ENCODE results near the gene INTS14. TPM values are rescaled to one million over a fixed set of nuclear protein-coding genes. Genes with fewer than 3 reads are reported as not detected.

The INTS14 gene
- 65.2 TPM for polyA plus RNA-seq (2012; ENCODE audit: insufficient read depth, insufficient read length)

DNA sequence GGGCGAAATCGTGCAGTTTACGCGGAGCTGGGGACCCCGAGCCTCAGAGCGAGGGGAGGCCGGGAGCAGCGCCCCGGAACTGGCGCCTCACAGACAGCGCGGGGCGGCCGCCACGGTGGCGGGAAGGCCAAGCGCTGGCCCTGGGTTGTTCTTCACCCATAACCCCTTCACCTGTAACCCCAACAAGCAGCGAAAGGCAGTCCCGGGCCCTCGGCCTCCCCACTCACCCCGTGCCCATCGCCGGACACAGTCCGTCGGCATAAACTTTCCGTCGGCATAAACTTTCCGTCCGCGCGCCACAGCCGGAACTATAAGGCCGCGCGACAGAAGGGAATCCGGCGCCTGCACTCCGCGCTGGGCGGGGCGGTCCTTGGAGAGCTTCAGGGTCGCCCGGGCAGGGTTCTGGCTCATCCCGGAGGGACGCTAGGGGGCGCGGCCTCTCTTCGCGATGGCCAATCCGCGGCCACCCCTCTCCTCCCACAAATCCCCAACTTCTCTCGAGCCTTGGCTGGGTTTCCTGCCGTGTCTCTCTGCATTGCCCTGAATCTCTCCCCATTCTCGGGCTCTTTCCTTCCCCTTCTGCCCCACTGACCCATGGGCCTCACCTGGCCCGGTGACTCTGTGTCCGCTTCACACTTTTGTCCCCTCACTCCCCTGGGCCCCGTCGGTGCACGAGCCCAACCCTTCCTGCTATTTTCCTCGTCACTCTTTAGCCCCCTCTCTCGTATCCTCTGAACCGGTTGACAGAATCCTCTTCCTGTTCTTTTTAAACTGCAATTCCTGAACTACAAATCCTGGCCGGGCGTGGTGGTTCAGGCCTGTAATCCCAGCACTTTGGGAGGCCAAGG lies at the start of gene INTS14:
Gene INTS14, minus strand, starts transcription at position 261 of the 848 bp plus-strand sequence. CDS start 3,751 bp downstream, outside the sequence.
- H3K4me3 ChIP-seq (ENCODE audit: low read length), result peak within 1 kb of the TSS; percentile 60

DNA sequence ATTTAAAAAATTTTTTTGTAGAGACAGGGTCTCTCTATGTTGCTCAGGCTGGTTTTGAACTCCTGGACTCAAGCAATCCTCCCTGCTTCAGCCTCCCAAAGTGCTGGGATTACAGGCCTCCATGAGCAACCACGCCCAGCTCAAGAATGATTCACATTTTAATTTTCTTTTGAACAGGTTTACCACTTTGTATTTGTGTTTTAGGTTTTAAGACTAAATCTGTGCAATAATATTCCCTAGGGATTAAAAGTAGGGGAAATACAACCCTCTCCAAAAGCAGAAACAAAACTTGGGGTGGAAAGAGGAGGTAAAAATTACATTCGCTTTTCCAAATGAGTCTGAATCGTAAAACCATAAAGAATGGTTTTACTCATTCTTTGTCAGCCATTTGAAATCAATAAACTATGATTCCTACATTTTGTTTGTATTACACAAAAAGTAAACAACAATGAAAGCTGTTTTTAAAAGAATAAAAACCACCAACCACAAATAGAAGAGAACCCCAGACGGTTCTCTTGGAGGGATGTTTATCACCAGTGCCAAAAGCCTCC lies 48.6 kb upstream of the INTS14 start:
- DNase-seq (ENCODE audit: low read depth, low spot score), result no peak
- no peak overlapping the region for H3K4me3 ChIP-seq (ENCODE audit: low read length)

More for the DNA sequence above, at the start of gene INTS14:
- DNase-seq (ENCODE audit: low read depth, low spot score), result peak; percentile 92

DNA sequence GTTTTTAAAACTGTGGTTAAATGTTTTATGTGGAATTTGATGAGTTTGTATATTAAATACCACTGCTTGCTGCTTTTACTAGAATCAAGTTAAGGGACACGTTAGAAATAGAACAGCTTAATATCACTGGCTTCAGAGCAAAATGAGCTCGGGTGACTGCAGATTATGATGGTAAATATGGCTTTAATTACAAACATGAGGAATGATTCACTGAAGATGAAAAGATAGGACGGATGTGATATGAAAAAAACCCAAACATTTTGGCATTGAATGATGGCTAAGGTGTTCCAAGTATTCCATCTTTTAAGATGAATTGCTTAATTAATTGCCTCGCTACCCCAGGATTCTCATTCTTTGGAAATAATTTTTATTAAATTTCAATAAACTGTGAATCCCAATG lies 44.5 kb upstream of the INTS14 start:
- no peak for DNase-seq (ENCODE audit: low read depth, low spot score)
- H3K4me3 ChIP-seq (ENCODE audit: low read length), result no peak overlapping the region

DNA sequence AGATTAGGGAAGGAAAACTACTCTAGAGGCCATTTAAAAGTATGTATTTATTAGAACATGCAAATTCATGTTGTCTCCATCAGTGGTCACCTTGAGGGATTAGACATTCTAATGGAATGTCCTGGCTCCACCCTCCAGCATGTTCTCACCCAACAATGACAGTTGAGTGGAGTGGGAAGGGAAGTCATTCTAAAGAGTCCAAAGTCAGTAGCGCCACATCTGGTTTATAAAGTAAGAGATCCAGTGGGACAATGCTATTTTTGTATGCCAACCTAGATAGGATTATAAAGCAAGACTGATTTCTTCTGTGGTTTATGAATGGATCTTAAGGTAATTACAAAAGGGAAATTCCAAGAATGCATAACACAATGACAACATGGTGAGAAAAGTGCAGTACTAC lies 44.1 kb upstream of the INTS14 start:
- no peak overlapping the region for H3K4me3 ChIP-seq (ENCODE audit: low read length)
- DNase-seq (ENCODE audit: low read depth, low spot score), result no peak

DNA sequence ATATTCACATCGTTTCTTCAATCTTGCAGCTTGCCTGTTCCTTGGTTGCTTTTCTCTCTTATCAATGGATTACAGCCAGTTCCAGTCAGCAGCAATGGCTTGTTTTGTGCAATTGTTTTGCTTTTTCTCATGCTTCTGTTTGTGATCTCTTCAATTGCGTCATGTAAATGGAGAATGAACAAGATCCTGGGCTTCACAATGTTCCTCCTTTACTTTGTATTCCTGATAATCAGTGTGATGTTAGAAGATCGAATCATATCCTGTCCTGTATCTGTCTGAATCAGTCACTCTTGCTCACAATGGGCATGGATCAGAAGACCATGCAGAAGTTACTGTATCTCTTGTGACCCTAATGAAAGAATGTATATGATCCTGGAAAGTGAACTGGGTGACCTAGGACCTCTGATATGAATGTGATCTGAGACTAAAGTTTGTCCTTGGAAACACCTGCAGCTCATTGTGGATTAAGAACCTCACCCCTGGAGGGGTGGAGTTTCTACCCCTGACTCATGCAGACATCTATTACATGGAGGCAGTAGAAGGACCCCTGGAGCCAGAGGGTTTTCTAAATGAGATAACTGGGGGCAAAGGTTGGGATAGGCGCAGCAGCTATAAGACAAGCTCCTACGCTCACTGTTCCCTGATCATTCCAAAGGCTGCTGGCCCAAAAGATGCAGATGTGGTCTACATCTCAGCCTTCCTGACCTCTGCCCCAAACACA lies 43.0 kb upstream of the INTS14 start:
- no peak for DNase-seq (ENCODE audit: low read depth, low spot score)

DNA sequence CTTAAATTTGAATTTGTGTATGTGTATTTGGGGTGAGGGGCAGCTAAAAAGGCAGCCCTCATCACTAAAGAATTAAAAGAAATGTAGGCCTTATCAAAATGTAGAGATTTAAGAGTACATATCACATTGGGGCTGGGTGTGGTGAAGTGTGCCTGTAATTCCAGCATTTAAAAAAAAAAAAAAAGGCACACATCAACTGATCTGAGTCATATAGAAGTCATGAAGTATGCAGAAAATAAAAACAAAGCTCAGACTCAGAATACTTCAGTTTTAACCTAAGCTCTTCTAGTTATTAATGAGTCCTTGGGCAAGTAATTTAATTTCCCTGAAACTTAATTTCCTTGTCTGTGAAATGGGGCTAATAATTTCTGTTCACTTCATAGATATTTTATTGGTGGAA lies 42.4 kb upstream of the INTS14 start:
- DNase-seq (ENCODE audit: low read depth, low spot score), result no peak
- H3K4me3 ChIP-seq (ENCODE audit: low read length), result no peak overlapping the region

More for the DNA sequence above, 43.0 kb upstream of the INTS14 start:
- no peak overlapping the region for H3K4me3 ChIP-seq (ENCODE audit: low read length)

DNA sequence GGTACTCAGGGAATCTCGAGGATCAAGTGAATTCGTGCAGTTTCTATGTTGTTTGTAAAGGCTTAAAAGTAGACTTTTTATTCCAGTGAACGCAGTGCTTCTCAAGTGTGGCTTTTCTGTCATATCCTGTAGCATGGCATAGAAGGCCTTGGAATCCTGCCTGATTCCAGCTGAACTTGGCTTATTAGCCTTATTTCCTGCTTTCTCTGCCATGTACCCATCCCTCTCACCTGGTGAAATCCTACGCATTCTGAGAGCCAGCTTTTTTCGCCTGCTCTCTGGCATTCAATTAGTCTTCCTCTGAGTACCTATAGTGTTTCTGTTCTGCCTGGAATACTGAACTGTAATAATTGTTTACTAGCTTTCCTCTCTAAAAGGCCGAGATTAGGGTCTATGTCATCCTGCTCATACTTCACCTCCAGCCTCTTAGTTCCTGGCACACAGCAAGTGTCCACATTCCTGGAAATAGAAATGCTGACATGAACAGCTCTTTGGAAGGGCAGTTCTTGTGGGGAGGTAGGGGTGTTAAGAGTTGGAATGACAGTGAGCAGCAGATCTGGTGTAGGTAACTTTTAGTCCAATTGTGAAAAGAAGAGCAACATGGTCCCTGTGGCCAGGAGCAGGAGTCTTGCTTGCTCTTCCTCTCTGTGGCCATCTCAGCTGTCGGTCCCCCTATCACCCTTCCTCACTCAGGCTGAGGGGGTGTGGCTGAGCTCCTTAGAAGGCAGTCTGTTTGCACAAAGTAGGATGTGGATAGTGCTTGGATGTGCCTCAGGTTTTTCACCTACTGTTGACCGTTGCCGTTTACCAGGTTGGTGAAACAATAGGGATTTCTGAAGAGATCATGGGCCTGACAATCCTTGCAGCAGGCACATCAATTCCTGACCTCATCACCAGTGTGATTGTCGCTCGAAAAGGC lies 41.2 kb upstream of the INTS14 start:
- no peak overlapping the region for H3K4me3 ChIP-seq (ENCODE audit: low read length)
- DNase-seq (ENCODE audit: low read depth, low spot score), result no peak

DNA sequence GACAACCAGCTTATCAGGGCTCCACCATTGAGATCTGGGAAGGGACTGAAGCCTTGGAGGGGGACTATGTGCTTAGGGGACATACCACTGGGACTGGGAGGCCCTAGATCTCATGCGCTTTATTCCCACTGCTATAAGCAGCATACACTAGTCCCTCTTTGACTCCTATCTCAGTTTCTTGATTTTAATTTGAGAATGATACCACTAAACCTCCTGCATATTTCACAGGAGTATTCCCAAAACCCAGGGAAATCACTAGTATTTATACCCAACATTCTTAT lies 40.1 kb upstream of the INTS14 start:
- no peak overlapping the region for H3K4me3 ChIP-seq (ENCODE audit: low read length)
- DNase-seq (ENCODE audit: low read depth, low spot score), result no peak

DNA sequence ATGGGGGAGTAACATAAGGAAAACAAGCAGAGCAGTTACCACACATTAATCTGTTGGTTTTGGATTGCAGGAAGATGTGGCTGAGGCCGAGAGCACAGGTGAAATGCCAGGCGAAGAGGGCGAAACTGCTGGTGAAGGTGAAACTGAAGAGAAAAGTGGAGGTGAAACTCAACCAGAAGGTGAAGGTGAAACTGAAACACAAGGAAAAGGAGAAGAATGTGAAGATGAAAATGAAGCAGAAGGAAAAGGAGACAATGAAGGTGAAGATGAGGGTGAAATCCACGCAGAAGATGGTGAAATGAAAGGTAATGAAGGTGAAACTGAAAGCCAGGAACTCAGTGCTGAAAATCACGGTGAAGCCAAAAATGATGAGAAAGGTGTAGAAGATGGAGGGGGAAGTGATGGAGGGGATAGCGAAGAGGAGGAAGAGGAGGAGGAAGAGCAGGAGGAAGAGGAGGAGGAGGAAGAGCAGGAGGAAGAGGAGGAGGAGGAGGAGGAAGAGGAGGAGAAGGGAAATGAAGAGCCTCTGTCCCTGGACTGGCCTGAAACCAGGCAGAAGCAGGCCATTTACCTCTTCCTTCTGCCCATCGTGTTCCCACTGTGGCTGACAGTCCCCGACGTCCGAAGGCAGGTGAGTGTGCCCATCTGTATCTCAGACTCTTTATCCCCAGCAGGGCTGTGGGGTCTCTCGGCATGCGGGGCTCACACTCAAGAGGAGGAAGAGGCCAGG lies 39.5 kb upstream of the INTS14 start:
- no peak overlapping the region for H3K4me3 ChIP-seq (ENCODE audit: low read length)

DNA sequence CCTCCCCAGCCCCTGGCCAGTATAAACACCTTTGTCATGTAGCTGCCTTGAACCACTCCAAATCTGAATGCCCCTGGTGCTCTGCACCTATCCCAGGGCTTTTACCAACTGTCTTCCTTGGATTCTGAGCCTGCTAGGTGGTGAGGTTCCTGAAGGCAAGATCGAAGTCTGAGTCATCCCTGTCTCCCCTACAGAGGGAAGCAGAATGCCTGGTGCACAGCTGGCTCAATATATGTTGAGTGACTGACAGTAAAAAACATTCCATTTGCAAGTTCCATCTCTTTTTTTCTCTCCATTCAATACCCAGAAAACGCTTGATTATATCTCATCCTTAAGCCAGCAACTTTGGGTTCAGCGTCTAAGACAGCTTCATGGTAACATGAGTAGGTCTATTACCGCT lies 35.6 kb upstream of the INTS14 start:
- no peak for DNase-seq (ENCODE audit: low read depth, low spot score)
- H3K4me3 ChIP-seq (ENCODE audit: low read length), result no peak overlapping the region

More for the DNA sequence above, 39.5 kb upstream of the INTS14 start:
- no peak for DNase-seq (ENCODE audit: low read depth, low spot score)

DNA sequence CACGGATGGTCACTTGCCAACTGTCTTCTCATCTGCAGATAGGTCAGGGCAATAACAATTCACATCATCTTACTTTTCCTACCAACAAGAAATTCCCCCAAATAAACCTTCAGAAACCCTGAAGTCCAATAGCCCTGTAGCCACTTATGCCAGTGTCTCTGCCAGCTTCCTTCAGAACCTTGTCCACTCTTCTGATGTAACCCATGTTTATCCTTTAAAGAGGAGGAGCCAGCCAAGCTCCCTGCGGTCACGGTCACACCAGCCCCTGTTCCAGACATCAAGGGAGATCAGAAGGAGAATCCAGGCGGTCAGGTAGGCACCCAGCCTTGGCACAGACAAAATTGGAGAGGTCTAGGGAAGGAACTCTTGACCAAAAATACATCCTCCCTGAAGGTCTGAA lies 34.5 kb upstream of the INTS14 start:
- no peak for DNase-seq (ENCODE audit: low read depth, low spot score)
- H3K4me3 ChIP-seq (ENCODE audit: low read length), result no peak overlapping the region

DNA sequence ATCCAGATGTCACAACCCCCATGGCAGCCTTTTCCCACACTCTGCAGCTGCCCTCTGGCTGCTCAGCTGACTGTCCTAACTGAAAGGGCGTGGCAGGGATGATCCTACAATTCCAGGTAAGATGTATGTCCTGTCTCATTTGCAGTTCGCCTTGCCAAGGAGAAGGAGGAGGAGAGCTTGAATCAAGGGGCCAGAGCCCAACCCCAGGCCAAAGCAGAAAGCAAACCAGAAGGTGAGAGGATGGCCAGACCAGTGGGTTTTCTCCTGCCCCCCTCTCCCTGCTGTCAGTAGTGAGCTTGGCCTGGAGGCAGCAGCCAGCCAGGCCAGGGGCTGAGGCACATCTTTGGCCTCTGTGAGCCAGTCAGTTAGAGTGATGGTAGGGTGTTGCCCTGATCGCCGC lies 33.4 kb upstream of the INTS14 start:
- DNase-seq (ENCODE audit: low read depth, low spot score), result no peak
- H3K4me3 ChIP-seq (ENCODE audit: low read length), result no peak overlapping the region

DNA sequence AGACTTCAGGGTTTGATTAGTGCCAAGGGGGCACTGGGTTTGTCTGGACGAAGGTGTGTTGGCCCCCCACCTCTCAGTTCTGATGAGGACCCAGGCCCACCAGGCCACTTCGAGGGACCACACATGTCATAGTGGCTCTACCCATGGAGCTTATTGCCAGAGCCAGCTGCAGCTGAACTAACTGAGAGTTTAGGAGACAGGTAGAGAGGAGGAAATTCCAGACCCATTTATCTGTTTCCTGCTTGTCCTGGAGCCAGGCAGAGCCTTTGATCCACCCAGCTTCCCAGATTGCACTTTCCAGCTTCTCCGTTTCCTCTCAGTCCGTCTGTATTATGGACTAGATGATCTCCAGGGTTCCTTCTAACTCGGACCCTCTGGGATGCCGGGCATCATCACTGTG lies 31.7 kb upstream of the INTS14 start:
- no peak for DNase-seq (ENCODE audit: low read depth, low spot score)
- no peak overlapping the region for H3K4me3 ChIP-seq (ENCODE audit: low read length)

DNA sequence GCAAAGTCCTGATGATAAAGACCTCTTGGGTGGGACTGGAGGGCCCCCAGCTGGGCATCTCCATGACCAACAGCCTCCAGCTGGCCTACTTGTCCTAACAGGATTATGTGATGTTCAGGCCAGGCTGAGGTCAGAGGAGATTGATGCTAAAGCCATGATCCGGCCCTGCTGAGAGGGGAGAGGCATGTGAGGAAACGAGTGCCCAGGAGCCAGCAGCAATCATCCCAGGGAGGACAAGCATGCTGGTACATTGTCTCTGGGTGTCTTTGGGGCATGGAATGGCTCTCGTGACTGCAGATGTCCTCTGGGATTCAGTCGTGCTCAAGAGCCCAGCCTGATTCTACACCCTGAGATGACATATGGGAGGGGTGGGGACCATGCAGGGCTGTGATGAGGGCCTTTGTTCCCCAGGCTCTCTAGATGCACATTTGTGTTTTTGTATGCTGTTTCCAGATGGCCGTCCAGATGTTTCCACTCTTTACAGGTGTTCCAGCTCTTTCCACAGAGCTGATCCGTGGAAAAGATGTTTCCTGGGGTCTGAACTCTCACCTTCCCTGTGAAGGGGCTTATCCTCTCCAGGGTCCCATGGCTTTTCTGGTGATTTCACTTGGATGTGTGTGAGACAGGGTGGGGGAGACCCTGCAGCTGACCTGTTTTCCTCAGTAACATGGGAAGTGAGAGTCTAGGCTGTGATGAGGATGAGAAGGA lies 31.0 kb upstream of the INTS14 start:
- no peak for DNase-seq (ENCODE audit: low read depth, low spot score)
- H3K4me3 ChIP-seq (ENCODE audit: low read length), result no peak overlapping the region

DNA sequence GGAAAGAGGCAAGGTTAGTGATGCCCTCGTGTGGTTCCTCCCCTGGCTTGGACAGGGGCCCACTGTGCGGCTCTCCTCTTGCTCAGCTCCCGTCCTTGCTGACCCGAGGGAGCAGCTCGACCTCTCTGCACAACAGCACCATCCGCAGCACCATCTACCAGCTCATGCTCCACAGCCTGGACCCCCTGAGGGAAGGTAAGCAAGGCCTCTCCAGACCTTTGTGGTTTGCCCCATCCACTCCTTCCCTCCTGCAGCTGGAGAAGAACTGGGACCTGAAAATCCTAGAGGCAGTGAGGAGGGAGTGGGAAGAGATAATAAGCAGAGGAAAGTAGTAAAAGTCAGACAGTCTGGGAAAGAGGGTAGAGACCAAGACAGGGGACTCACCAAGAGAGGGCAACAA lies 28.6 kb upstream of the INTS14 start:
- no peak overlapping the region for H3K4me3 ChIP-seq (ENCODE audit: low read length)
- DNase-seq (ENCODE audit: low read depth, low spot score), result no peak

DNA sequence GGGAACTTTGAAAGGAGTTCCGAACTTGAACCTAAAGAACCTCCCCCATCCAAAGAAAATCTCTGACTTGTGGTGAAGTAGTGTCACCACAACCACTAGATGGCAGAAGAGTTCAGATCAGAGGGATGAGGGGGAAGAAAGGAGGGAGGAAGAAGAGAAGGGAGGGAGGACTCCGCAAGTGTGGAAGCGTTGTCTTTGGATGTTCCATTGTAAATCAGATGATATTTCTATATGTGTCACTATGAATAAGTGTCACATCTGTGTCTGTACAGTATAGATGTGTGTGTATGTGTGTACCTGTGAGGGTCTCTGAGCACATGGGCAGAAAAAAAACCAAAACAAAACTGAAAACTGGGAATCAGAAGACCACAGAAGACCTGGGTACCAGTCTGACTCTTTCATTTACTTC lies 27.8 kb upstream of the INTS14 start:
- peak; percentile 73 for DNase-seq (ENCODE audit: low read depth, low spot score)
- no peak overlapping the region for H3K4me3 ChIP-seq (ENCODE audit: low read length)

DNA sequence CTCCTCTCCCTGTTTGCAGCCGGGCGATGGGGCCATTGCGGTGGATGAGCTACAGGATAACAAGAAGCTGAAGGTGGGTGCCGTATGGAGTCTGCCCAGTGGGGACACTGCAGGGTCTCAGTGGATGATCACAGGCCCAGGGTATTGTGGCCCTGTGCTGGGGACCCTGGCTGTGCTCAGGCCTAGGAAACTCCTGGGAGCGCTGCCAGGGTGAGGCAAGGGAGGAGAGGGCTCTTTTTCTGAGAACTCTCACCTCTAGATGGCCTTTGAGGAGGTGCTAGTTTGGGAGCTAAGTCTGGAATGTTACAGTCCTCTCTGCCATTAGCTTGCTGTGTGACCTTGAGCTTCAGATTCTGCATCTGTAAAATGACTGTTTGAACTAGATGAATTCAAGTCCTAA lies 27.2 kb upstream of the INTS14 start:
- no peak for DNase-seq (ENCODE audit: low read depth, low spot score)
- H3K4me3 ChIP-seq (ENCODE audit: low read length), result no peak overlapping the region

DNA sequence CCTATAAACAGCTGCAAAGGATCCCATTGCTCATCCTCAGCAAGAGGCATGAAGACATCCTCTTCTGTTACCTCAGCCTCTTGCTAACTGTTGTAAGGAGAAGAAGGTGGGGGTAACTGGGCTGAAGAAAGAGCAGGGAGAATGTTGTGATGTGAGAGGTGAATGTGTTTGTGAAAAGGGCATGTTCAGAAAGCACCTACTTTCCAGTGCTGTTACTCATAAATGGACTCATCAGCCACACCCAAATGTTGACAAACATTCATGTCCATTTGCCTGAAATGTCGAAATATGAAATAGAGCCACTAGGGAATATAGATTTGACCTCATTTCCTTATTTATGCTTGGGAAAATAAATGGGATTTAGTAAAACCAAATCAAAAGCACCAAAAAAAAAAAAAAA lies 23.4 kb upstream of the INTS14 start:
- no peak for DNase-seq (ENCODE audit: low read depth, low spot score)

More for the DNA sequence above, 23.4 kb upstream of the INTS14 start:
- no peak overlapping the region for H3K4me3 ChIP-seq (ENCODE audit: low read length)
